Cardiac muscle cell (in vitro differentiated cells and primary cell): ENCODE results near the gene EML4. TPM values are rescaled to one million over a fixed set of nuclear protein-coding genes. Genes with fewer than 3 reads are reported as not detected.
"Not testable (repeated sequence)": the region's sequence is repeated elsewhere in the genome, so short reads cannot be mapped to it uniquely, and the experiment has no call there.

Experiments
- DNase-seq, 2 donors: peaks; one replicate each; pipeline versions ENCODE4 v3.0.0 to v3.0.0-alpha.2; 2010 to 2017; ENCODE audit warnings: low read depth in 1 of 2, low spot score in 1 of 2
- H3K27ac ChIP-seq: fragments of 200-600 bp; sonication (generic); 2 replicates; pipeline ENCODE4 v1.5.1; 2016
- H3K27me3 ChIP-seq: fragments of 200-600 bp; sonication (generic); 2 replicates; pipeline ENCODE4 v1.6.0; 2016; ENCODE audit warnings: control low read depth
- H3K36me3 ChIP-seq: fragments of 200-600 bp; sonication (generic); 2 replicates; pipeline ENCODE4 v1.5.1; 2016; ENCODE audit warnings: control low read depth
- H3K4me1 ChIP-seq: fragments of 200-600 bp; sonication (generic); 2 replicates; pipeline ENCODE4 v1.8.1; 2017; ENCODE audit warnings: low read depth, mild to moderate bottlenecking, mixed run types
- H3K4me3 ChIP-seq: fragments of 200-600 bp; sonication (generic); 2 replicates; pipeline ENCODE4 v1.5.1; 2016; ENCODE audit warnings: mild to moderate bottlenecking
- H3K9me3 ChIP-seq: fragments of 200-600 bp; sonication (generic); 2 replicates; pipeline ENCODE4 v1.5.1; 2017; ENCODE audit warnings: low read depth, mild to moderate bottlenecking, control low read depth
- polyA plus RNA-seq: library from polyadenylated mRNA; unstranded; fragments of >200 nt; fragmentation: Nextera tagmentation; extraction: Ambion mirVana; gene quantifications from 2 replicates; pipeline ENCODE4 v1.2.1, GENCODE V29; 2016
- total RNA-seq: library from RNA; depleted of rRNA; stranded (reverse); fragments of >200 nt; gene quantifications from 2 replicates; pipeline ENCODE4 v1.2.3, GENCODE V29; 2016
- TF ChIP-seq, protein P1 (sequence below): IDR thresholded peaks from 2 replicates; pipeline ENCODE4 v1.5.1; 2012; ENCODE audit warnings: low read depth, mild to moderate bottlenecking, low read length

EML4 gene
- total and polyA plus RNA-seq, 2 experiments from 2014 or later, result 46.6 to 56.2 TPM

- no peaks in the 10 kb centered on the region for H3K4me1 ChIP-seq
- no peaks in the 10 kb centered on the region for H3K9me3 ChIP-seq
- H3K27ac ChIP-seq, result peak overlapping the region; percentile 19
- no peak for DNase-seq
- no peak overlapping the region for H3K4me3 ChIP-seq
- TF ChIP-seq, protein P1, sequence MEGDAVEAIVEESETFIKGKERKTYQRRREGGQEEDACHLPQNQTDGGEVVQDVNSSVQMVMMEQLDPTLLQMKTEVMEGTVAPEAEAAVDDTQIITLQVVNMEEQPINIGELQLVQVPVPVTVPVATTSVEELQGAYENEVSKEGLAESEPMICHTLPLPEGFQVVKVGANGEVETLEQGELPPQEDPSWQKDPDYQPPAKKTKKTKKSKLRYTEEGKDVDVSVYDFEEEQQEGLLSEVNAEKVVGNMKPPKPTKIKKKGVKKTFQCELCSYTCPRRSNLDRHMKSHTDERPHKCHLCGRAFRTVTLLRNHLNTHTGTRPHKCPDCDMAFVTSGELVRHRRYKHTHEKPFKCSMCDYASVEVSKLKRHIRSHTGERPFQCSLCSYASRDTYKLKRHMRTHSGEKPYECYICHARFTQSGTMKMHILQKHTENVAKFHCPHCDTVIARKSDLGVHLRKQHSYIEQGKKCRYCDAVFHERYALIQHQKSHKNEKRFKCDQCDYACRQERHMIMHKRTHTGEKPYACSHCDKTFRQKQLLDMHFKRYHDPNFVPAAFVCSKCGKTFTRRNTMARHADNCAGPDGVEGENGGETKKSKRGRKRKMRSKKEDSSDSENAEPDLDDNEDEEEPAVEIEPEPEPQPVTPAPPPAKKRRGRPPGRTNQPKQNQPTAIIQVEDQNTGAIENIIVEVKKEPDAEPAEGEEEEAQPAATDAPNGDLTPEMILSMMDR, result no peak
- peaks cover 84% of the 10 kb centered on the region for H3K36me3 ChIP-seq
- no peaks in the 10 kb centered on the region for H3K27me3 ChIP-seq
These were observed 160.6 kb downstream of the EML4 start for GRCh38 chr2:42329736-42330135.

DNA sequence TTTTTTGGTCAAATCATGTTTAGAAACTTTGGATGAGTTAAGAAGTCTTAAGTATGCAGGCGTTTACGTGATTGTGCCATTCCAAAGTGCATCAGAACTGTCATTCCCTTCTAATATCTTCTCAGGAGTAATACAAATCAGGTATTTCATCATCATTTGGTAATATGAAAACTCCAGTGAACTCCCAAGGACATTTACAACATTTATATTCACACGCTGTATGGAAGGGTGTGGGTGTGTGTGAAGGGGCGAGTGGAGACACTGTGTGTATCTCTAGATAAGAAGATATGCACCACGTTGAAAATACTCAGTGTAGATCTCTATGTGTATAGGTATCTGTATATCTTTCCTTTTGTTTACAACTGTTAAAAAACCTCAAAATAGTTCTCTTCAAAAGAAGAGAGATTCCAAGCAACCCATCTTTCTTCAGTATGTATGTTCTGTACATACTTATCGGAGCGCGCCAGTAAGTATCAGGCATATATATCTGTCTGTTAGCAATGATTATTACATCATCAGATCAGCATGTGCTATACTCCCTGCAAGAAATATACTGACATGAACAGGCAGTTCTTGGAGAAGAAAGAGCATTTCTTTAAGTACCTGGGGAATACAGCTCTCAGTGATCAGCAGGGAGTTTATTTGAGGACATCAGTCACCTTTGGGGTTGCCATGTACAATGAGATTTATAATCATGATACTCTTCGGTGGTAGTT, 162.6 kb downstream of the EML4 start:
- TF ChIP-seq, protein P1, result no peak
- Histone ChIP-seq H3K4me1 (no peaks in the 10 kb centered on the region), H3K36me3 (peaks cover 69% of the 10 kb centered on the region), H3K27me3 (no peaks in the 10 kb centered on the region), H3K9me3 (no peaks in the 10 kb centered on the region), H3K27ac (no peak overlapping the region), H3K4me3 (no peak overlapping the region)
- DNase-seq, result peak in 1 of 2 donors; percentile 20

GRCh38 chr2:42332575-42332974, 163.4 kb downstream of the EML4 start:
- DNase-seq, result no peak
- TF ChIP-seq, protein P1, result no peak
- peaks cover 60% of the 10 kb centered on the region for H3K36me3 ChIP-seq

DNA sequence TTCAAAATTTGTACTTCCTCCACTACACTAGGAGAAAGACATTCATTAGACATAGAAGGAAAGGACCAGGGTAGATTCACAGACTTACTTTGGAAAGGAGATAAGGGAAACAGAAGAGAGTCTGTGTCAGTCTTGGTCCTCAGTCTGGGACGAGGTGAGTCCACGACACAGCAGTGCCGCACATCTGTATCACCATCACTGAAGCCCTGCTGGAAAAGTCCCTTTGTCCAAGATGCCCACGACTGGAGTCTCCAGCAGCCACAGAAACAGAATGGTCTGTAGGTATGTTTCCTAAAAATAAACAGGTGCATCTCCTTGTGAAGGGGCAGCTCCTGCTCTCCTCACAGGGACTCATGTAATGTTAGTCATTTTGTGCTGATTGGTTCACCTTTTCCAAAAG, 164.4 kb downstream of the EML4 start:
- Histone ChIP-seq H3K36me3 (peaks cover 58% of the 10 kb centered on the region), H3K4me1 (no peaks in the 10 kb centered on the region), H3K9me3 (no peaks in the 10 kb centered on the region), H3K4me3 (no peak overlapping the region), H3K27ac (no peak overlapping the region), H3K27me3 (no peaks in the 10 kb centered on the region)
- TF ChIP-seq, protein P1, result no peak
- no peak for DNase-seq

More at GRCh38 chr2:42332575-42332974, 163.4 kb downstream of the EML4 start:
- Histone ChIP-seq H3K4me3 (no peak overlapping the region), H3K9me3 (no peaks in the 10 kb centered on the region), H3K27me3 (no peaks in the 10 kb centered on the region), H3K27ac (no peak overlapping the region), H3K4me1 (no peaks in the 10 kb centered on the region)

DNA sequence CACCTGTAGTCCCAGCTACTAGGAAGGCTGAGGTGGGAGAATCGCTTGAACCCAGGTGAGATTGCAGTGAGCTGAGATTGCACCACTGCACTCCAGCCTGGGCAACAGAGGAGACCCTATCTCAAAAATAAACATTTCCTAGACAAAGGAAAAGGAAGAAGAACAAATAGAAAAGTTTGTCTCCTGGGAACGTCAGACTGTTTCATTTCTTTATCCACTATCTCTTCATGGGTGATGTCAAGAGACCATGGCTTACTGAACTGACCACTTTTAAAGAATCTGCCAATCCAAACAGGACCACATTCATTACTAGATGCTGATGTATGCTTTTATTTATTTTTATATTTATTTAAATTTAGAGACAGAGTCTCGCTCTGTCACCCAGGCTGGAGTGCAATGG, 165.1 kb downstream of the EML4 start:
- no peaks in the 10 kb centered on the region for H3K27me3 ChIP-seq
- no peak overlapping the region for H3K27ac ChIP-seq
- peaks cover 54% of the 10 kb centered on the region for H3K36me3 ChIP-seq
- H3K9me3 ChIP-seq, result no peaks in the 10 kb centered on the region
- no peak overlapping the region for H3K4me3 ChIP-seq
- no peaks in the 10 kb centered on the region for H3K4me1 ChIP-seq
- TF ChIP-seq, protein P1, result no peak
- DNase-seq, result no peak

DNA sequence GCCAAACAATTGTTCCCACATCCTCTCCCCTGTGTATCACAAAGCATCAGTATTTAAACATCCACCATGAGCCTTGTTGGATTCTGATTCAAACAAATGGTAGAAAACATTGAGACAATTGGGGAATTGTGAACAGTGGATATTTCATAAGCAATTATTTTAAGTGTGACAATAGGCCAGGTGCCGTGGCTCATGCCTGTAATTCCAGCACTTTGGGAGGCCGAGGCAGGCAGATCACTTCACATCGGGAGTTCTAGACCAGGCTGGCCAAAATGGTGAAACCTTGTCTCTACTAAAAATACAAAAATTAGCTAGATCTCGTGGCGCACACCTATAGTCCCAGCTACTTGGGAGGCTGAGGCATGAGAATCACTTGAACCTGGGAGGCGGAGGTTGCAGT, 165.7 kb downstream of the EML4 start:
- peaks cover 47% of the 10 kb centered on the region for H3K36me3 ChIP-seq
- peak overlapping the region; percentile 23 for H3K27ac ChIP-seq
- H3K9me3 ChIP-seq, DNase-seq, H3K27me3 ChIP-seq, H3K4me1 ChIP-seq, H3K4me3 ChIP-seq: not testable (repeated sequence)
